ENCODE data around the gene PDLIM1. TPM values are rescaled to one million over a fixed set of nuclear protein-coding genes. Genes with fewer than 3 reads are reported as not detected.

The PDLIM1 gene
- total RNA-seq, 1 experiment from 2014 or later: 115 TPM

- H3K4me2 ChIP-seq (ENCODE audit: insufficient read depth, insufficient read length, low read length): peak overlapping the region; percentile 94
- H3K23me2 ChIP-seq (ENCODE audit: insufficient read length, low read depth, low read length, poor library complexity, severe bottlenecking): peaks cover 12% of the 10 kb centered on the region
- H3K79me2 ChIP-seq (ENCODE audit: insufficient read depth, low read length): peaks cover 22% of the 10 kb centered on the region; the same call in 1 of the 2 replicates
- no peak overlapping the region for H3K9ac ChIP-seq (ENCODE audit: extremely low read depth, insufficient read length, low read length)
- TF ChIP-seq CTCF (conservative IDR thresholded peaks at IDR 0.05): no peak
- no peak overlapping the region for H3K27ac ChIP-seq (ENCODE audit: insufficient read length, low read depth, low read length)
- no peak overlapping the region for H2AK5ac ChIP-seq (ENCODE audit: insufficient read length, low read length)
- no CpG with 5 or more reads among the region's 1 CpG for WGBS (ENCODE audit: extremely low coverage, insufficient read length, low lambda C conversion rate)
- no peaks in the 10 kb centered on the region for H3K79me1 ChIP-seq (ENCODE audit: insufficient read depth, low read depth, low read length, poor library complexity, severe bottlenecking)
- no peak overlapping the region for H3K14ac ChIP-seq (ENCODE audit: insufficient read depth, low read length)
- no peak overlapping the region for H2BK15ac ChIP-seq (ENCODE audit: low read depth, low read length)
- H3K4ac ChIP-seq (ENCODE audit: low read depth, low read length): no peak overlapping the region
- no peak overlapping the region for H4K5ac ChIP-seq (ENCODE audit: insufficient read length, low read depth, low read length)
- no peak overlapping the region for H2BK20ac ChIP-seq (ENCODE audit: low read depth, low read length, poor library complexity, severe bottlenecking)
- H3K18ac ChIP-seq (ENCODE audit: insufficient read length, low read depth, low read length): no peak overlapping the region
- H3K56ac ChIP-seq (ENCODE audit: insufficient read length, low read depth, low read length): no peak overlapping the region
- no peak overlapping the region for H2BK5ac ChIP-seq (ENCODE audit: insufficient read length, low read length)
- H4K20me1 ChIP-seq (ENCODE audit: control insufficient read depth, insufficient read depth, insufficient read length): no peaks in the 10 kb centered on the region
- no peak overlapping the region for H4K91ac ChIP-seq (ENCODE audit: insufficient read length, low read depth, low read length)
- H3K4me3 Mint-ChIP-seq: no peak overlapping the region
- H4K8ac ChIP-seq (replicated peaks; ENCODE audit: insufficient read length, low read depth, low read length): no peak overlapping the region
- H2BK120ac ChIP-seq (ENCODE audit: low read depth, low read length, poor library complexity, severe bottlenecking): no peak overlapping the region
- H3K27me3 ChIP-seq (ENCODE audit: insufficient read depth, low read length): no peaks in the 10 kb centered on the region
- no peak overlapping the region for H2BK12ac ChIP-seq (ENCODE audit: insufficient read length, low read depth, low read length)
- H3K27ac Mint-ChIP-seq: no peak overlapping the region
- H3K27me3 Mint-ChIP-seq (ENCODE audit: low read depth): peaks cover 21% of the 10 kb centered on the region
- H3T11ph ChIP-seq (ENCODE audit: low read length): no peak overlapping the region
- H3K23ac ChIP-seq (ENCODE audit: insufficient read length, low read depth, low read length): no peak overlapping the region
- no peaks in the 10 kb centered on the region for H3K9me3 Mint-ChIP-seq
- DNase-seq: no peak
- H3K36me3 Mint-ChIP-seq (ENCODE audit: insufficient read depth in 1 of 3, low read depth in 3 of 3): peaks cover 0 to 9% (median 3%) of the 10 kb centered on the region in 3 experiments; a peak in 4 of 7 replicates
- no peak overlapping the region for H2AFZ ChIP-seq (ENCODE audit: low read length)
- 0 out of 2 replicates have a peak, but pooled peaks cover 5% of the 10 kb centered on the region for H3K4me1 ChIP-seq (ENCODE audit: insufficient read depth, low read length)
- peaks cover 39 to 42% of the 10 kb centered on the region in 2 experiments for H3K4me1 Mint-ChIP-seq
- no peaks in the 10 kb centered on the region for H3K9me3 ChIP-seq (ENCODE audit: control insufficient read depth, low read depth, low read length)
These were observed 2.5 kb downstream of the PDLIM1 start for GRCh38 chr10:95288303-95288702.
